Measurements from ENCODE around the gene DZIP1L. TPM values are rescaled to one million over a fixed set of nuclear protein-coding genes. Genes with fewer than 3 reads are reported as not detected.

The DZIP1L gene
- total RNA-seq, 1 donor from 2014 or later = 0.16 TPM

GRCh38 chr3:138034918-138035317 lies 80.5 kb downstream of the DZIP1L start:
- H3K4me1 Mint-ChIP-seq (ENCODE audit: low read depth) = no peaks in the 10 kb centered on the region
- no peaks in the 10 kb centered on the region for H3K9me3 Mint-ChIP-seq
- peaks cover 16% of the 10 kb centered on the region for H3K27me3 Mint-ChIP-seq (ENCODE audit: low read depth)
- no peaks in the 10 kb centered on the region for H3K36me3 Mint-ChIP-seq (ENCODE audit: low read depth)
- no peak overlapping the region for H3K27ac Mint-ChIP-seq
- no peak for DNase-seq (ENCODE audit: low spot score)
- intact Hi-C loops (cut with micrococcal nuclease) = no loop called here
- no peak overlapping the region for H3K4me3 Mint-ChIP-seq (ENCODE audit: low read depth)

DNA sequence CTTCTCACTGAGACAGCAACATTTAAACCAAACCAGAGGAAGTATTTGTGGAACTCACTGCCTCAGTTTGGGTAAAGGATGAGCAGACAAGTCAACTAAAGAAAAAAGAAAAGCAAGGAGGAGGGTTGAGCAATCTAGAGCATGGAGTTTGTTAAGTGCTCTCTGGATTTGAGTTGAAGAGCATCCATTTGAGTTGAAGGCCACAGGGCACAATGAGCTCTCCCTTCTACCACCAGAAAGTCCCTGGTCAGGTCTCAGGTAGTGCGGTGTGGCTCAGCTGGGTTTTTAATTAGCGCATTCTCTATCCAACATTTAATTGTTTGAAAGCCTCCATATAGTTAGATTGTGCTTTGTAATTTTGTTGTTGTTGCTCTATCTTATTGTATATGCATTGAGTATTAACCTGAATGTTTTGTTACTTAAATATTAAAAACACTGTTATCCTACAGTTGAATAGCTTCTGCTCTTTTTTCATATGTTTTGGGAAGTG lies 82.2 kb downstream of the DZIP1L start:
- Mint-ChIP-seq H3K4me3 (ENCODE audit: low read depth) (no peak overlapping the region), H3K9me3 (no peaks in the 10 kb centered on the region), H3K27ac (no peak overlapping the region), H3K4me1 (ENCODE audit: low read depth) (no peaks in the 10 kb centered on the region), H3K27me3 (ENCODE audit: low read depth) (peaks cover 15% of the 10 kb centered on the region), H3K36me3 (ENCODE audit: low read depth) (no peaks in the 10 kb centered on the region)
- intact Hi-C loops (cut with micrococcal nuclease) = no loop called here
- no peak for DNase-seq (ENCODE audit: low spot score)

- no peak for DNase-seq (ENCODE audit: low spot score)
- peaks cover 11% of the 10 kb centered on the region for H3K27me3 Mint-ChIP-seq (ENCODE audit: low read depth)
- H3K27ac Mint-ChIP-seq = no peak overlapping the region
- no peaks in the 10 kb centered on the region for H3K4me1 Mint-ChIP-seq (ENCODE audit: low read depth)
- no peaks in the 10 kb centered on the region for H3K36me3 Mint-ChIP-seq (ENCODE audit: low read depth)
- intact Hi-C loops (cut with micrococcal nuclease) = no loop called here
- H3K4me3 Mint-ChIP-seq (ENCODE audit: low read depth) = no peak overlapping the region
- no peaks in the 10 kb centered on the region for H3K9me3 Mint-ChIP-seq
These were observed 82.8 kb downstream of the DZIP1L start for GRCh38 chr3:138032567-138032966.

DNA sequence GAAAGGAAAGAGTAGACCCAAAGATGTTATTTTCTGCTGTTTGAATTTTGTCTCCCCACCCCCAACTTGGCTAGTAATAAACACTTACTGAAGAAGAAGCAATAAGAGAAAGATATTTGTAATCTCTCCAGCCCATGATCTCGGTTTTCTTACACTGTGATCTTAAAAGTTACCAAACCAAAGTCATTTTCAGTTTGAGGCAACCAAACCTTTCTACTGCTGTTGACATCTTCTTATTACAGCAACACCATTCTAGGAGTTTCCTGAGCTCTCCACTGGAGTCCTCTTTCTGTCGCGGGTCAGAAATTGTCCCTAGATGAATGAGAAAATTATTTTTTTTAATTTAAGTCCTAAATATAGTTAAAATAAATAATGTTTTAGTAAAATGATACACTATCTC lies 83.9 kb downstream of the DZIP1L start:
- no peaks in the 10 kb centered on the region for H3K4me1 Mint-ChIP-seq (ENCODE audit: low read depth)
- no peak overlapping the region for H3K27ac Mint-ChIP-seq
- no peak for DNase-seq (ENCODE audit: low spot score)
- peaks cover 9% of the 10 kb centered on the region for H3K27me3 Mint-ChIP-seq (ENCODE audit: low read depth)
- H3K9me3 Mint-ChIP-seq = no peaks in the 10 kb centered on the region
- no peaks in the 10 kb centered on the region for H3K36me3 Mint-ChIP-seq (ENCODE audit: low read depth)
- no peak overlapping the region for H3K4me3 Mint-ChIP-seq (ENCODE audit: low read depth)
- intact Hi-C loops (cut with micrococcal nuclease) = no loop called here

- H3K27ac Mint-ChIP-seq = no peak overlapping the region
- H3K4me1 Mint-ChIP-seq (ENCODE audit: low read depth) = no peaks in the 10 kb centered on the region
- no peaks in the 10 kb centered on the region for H3K9me3 Mint-ChIP-seq
- no peaks in the 10 kb centered on the region for H3K36me3 Mint-ChIP-seq (ENCODE audit: low read depth)
- no peak overlapping the region for H3K4me3 Mint-ChIP-seq (ENCODE audit: low read depth)
- no peak for DNase-seq (ENCODE audit: low spot score)
- intact Hi-C loops (cut with micrococcal nuclease) = no loop called here
- peaks cover 9% of the 10 kb centered on the region for H3K27me3 Mint-ChIP-seq (ENCODE audit: low read depth)
These were observed 84.6 kb downstream of the DZIP1L start for GRCh38 chr3:138030734-138031280.

GRCh38 chr3:138027821-138028220 lies 87.6 kb downstream of the DZIP1L start:
- intact Hi-C loops (cut with micrococcal nuclease) = no loop called here
- Mint-ChIP-seq H3K9me3 (no peaks in the 10 kb centered on the region), H3K4me1 (ENCODE audit: low read depth) (no peaks in the 10 kb centered on the region), H3K4me3 (ENCODE audit: low read depth) (no peak overlapping the region), H3K27me3 (ENCODE audit: low read depth) (no peaks in the 10 kb centered on the region), H3K36me3 (ENCODE audit: low read depth) (no peaks in the 10 kb centered on the region), H3K27ac (no peak overlapping the region)
- no peak for DNase-seq (ENCODE audit: low spot score)

- Mint-ChIP-seq H3K27me3 (ENCODE audit: low read depth) (no peaks in the 10 kb centered on the region), H3K27ac (no peak overlapping the region), H3K4me1 (ENCODE audit: low read depth) (no peaks in the 10 kb centered on the region), H3K36me3 (ENCODE audit: low read depth) (no peaks in the 10 kb centered on the region), H3K4me3 (ENCODE audit: low read depth) (no peak overlapping the region), H3K9me3 (no peaks in the 10 kb centered on the region)
- DNase-seq (ENCODE audit: low spot score) = no peak
- intact Hi-C loops (cut with micrococcal nuclease) = no loop called here
These were observed 89.9 kb downstream of the DZIP1L start for GRCh38 chr3:138025553-138025952.

DNA sequence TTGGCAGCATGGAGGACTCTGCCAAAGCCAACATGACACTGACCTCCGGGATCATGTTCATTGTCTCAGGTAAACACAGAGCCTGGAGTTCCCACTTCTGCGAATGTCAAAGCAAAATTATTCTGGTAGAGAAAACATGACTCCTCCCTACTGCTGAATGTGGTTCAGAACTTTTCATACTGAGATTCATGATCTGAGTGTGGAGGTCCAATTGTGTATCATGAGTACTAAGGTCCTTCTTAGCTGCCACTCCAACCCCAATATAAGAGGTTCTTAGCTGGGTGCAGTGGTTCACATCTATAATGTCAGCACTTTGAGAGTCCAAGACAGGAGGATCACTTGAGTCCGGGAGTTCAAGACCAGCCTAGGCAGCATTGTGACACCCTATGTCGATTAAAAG lies 91.7 kb downstream of the DZIP1L start:
- Mint-ChIP-seq H3K4me1 (ENCODE audit: low read depth) (no peaks in the 10 kb centered on the region), H3K27ac (no peak overlapping the region), H3K36me3 (ENCODE audit: low read depth) (no peaks in the 10 kb centered on the region), H3K27me3 (ENCODE audit: low read depth) (no peaks in the 10 kb centered on the region), H3K4me3 (ENCODE audit: low read depth) (no peak overlapping the region), H3K9me3 (no peaks in the 10 kb centered on the region)
- no peak for DNase-seq (ENCODE audit: low spot score)
- intact Hi-C loops (cut with micrococcal nuclease) = no loop called here

GRCh38 chr3:138019281-138020069 lies 95.9 kb downstream of the DZIP1L start:
- no peaks in the 10 kb centered on the region for H3K36me3 Mint-ChIP-seq (ENCODE audit: low read depth)
- no peak for DNase-seq (ENCODE audit: low spot score)
- no peaks in the 10 kb centered on the region for H3K27me3 Mint-ChIP-seq (ENCODE audit: low read depth)
- H3K27ac Mint-ChIP-seq = no peak overlapping the region
- no peaks in the 10 kb centered on the region for H3K4me1 Mint-ChIP-seq (ENCODE audit: low read depth)
- intact Hi-C loops (cut with micrococcal nuclease) = no loop called here
- no peaks in the 10 kb centered on the region for H3K9me3 Mint-ChIP-seq
- no peak overlapping the region for H3K4me3 Mint-ChIP-seq (ENCODE audit: low read depth)

GRCh38 chr3:138016065-138016464 lies 99.3 kb downstream of the DZIP1L start:
- intact Hi-C loops (cut with micrococcal nuclease) = no loop called here
- Mint-ChIP-seq H3K4me3 (ENCODE audit: low read depth) (no peak overlapping the region), H3K27me3 (ENCODE audit: low read depth) (no peaks in the 10 kb centered on the region), H3K36me3 (ENCODE audit: low read depth) (no peaks in the 10 kb centered on the region), H3K4me1 (ENCODE audit: low read depth) (no peaks in the 10 kb centered on the region), H3K9me3 (no peaks in the 10 kb centered on the region), H3K27ac (no peak overlapping the region)
- no peak for DNase-seq (ENCODE audit: low spot score)

DNA sequence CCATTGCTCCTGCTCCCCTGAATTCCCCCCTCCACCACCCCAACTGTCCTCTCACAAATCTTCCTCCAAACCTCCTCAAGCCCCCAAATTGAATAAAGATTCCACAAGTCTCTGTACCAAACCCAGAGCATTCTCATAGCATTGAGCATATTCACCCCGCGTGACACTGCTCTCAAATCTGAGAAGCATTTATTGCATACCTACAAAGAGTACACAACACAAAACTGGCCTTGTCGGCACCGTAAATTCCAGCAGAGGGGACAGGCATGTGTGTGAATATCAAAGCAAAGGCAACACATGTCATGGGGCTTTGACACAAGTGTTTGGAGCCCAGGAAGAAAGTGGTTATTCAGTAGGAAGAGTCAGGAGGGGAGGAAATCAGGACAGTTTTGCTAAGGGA lies 102.9 kb downstream of the DZIP1L start:
- Mint-ChIP-seq H3K27me3 (ENCODE audit: low read depth) (no peaks in the 10 kb centered on the region), H3K9me3 (no peaks in the 10 kb centered on the region), H3K27ac (no peak overlapping the region), H3K4me3 (ENCODE audit: low read depth) (no peak overlapping the region), H3K36me3 (ENCODE audit: low read depth) (no peaks in the 10 kb centered on the region), H3K4me1 (ENCODE audit: low read depth) (no peaks in the 10 kb centered on the region)
- intact Hi-C loops (cut with micrococcal nuclease) = no loop called here
- DNase-seq (ENCODE audit: low spot score) = no peak
